ENCODE data around the gene TMEM212.

DNA sequence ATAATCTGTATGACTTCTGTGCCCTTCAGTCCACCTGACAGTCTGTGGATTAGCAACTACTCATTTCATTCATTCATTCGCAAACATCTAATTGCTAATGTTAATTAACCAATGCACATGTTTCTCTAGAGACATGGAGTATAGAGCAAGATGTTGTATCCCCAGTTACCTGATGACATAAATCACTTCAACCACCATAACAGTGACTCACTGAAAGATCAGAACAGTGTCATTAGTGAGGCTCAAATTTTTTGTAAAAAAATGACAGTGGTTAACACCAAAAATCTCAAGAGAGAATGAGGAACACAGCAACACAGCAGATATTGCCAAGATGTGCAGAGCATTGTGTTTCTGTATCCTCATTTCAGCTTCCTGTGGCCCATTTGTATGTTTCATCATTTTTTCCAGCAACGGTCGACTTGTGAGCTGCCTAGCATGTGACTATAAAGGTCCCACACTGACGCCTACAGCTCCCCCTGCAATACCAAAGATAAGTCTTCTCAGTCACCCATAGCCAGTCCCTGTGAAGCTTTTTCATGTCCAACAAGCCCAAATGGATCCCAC is 29.2 kb upstream of the TMEM212 start:
- TF ChIP-seq, protein P1, sequence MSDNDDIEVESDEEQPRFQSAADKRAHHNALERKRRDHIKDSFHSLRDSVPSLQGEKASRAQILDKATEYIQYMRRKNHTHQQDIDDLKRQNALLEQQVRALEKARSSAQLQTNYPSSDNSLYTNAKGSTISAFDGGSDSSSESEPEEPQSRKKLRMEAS (IDR thresholded peaks at IDR 0.05; ENCODE audit: low read depth, low read length): peak; percentile 85
- TF ChIP-seq, protein P2, sequence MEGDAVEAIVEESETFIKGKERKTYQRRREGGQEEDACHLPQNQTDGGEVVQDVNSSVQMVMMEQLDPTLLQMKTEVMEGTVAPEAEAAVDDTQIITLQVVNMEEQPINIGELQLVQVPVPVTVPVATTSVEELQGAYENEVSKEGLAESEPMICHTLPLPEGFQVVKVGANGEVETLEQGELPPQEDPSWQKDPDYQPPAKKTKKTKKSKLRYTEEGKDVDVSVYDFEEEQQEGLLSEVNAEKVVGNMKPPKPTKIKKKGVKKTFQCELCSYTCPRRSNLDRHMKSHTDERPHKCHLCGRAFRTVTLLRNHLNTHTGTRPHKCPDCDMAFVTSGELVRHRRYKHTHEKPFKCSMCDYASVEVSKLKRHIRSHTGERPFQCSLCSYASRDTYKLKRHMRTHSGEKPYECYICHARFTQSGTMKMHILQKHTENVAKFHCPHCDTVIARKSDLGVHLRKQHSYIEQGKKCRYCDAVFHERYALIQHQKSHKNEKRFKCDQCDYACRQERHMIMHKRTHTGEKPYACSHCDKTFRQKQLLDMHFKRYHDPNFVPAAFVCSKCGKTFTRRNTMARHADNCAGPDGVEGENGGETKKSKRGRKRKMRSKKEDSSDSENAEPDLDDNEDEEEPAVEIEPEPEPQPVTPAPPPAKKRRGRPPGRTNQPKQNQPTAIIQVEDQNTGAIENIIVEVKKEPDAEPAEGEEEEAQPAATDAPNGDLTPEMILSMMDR (IDR thresholded peaks at IDR 0.05; ENCODE audit: low read depth, low read length): peak; percentile 26
- TF ChIP-seq POLR2A (IDR thresholded peaks at IDR 0.05; ENCODE audit: extremely low read depth, insufficient read length) (no peak), MYC (IDR thresholded peaks at IDR 0.05; ENCODE audit: low read depth, low read length) (peak; percentile 82)

Measured in NB4 (cell line).